A549 (cell line): Measurements from ENCODE around the gene PBXIP1. TPM values are rescaled to one million over a fixed set of nuclear protein-coding genes. Genes with fewer than 3 reads are reported as not detected.
"Not testable (repeated sequence)": the region's sequence is repeated elsewhere in the genome, so short reads cannot be mapped to it uniquely, and the experiment has no call there.

Experiments
- ATAC-seq, 2 experiments: fragments of 200-7000 bp in 1 of 2; fragments of >200 bp in 1 of 2; cut with Nextera tagmentation in 1 of 2; cut with Tn5 transposase in 1 of 2; 3 replicates each; pipeline versions ENCODE4 v1.8.0 to v1.9.1; 2018 to 2020; ENCODE audit warnings: mild to moderate bottlenecking in 1 of 2, moderate library complexity in 1 of 2
- CTCF ChIA-PET: fragments of 300-600 bp; sonication (Branson Sonifier 250); formaldehyde crosslinking; extraction: SDS; loops from one replicate; lab custom pipeline; 2021; ENCODE audit warnings: antibody characterized with exemption, inconsistent platforms; lab: Yijun Ruan, JAX
- POLR2A ChIA-PET: fragments of 350-600 bp; formaldehyde crosslinking; extraction: SDS; loops from one replicate; lab custom pipeline; 2021; ENCODE audit warnings: antibody characterized with exemption, inconsistent platforms; lab: Yijun Ruan, JAX
- DNase-seq, 2 experiments: peaks; one replicate each; pipeline versions ENCODE4 v3.0.0 to v3.0.0-alpha.2; 2011 to 2016; ENCODE audit warnings: low read depth in 1 of 2, low spot score in 1 of 2
- FAIRE-seq: peaks from 2 replicates; lab custom pipeline; 2011; peaks lifted over from hg19 to GRCh38; lab: Jason Lieb, UNC
- H3K27ac ChIP-seq, 2 experiments: fragments of >200 bp; sonication (Bioruptor Twin); formaldehyde crosslinking; 3 replicates each; pipeline ENCODE4 v1.5.1; 2016 to 2017
- H3K4me1 ChIP-seq: fragments of >200 bp; sonication (Bioruptor Twin); formaldehyde crosslinking; 3 replicates; pipeline ENCODE4 v1.6.1; 2016
- H3K4me2 ChIP-seq: fragments of >200 bp; sonication (Bioruptor Twin); formaldehyde crosslinking; 3 replicates; pipeline ENCODE4 v1.6.1; 2016
- H3K4me3 ChIP-seq: fragments of >200 bp; sonication (Bioruptor Twin); formaldehyde crosslinking; 3 replicates; pipeline ENCODE4 v1.5.1; 2016
- H3K9me3 ChIP-seq: fragments of >200 bp; sonication (Bioruptor Twin); formaldehyde crosslinking; 3 replicates; pipeline ENCODE4 v1.6.1; 2016
- BHLHE40 ChIP-seq: IDR thresholded peaks from 2 replicates; pipeline ENCODE4 v1.6.1; 2012; ENCODE audit warnings: low read depth, low read length, inconsistent platforms
- CBX2 ChIP-seq: fragments of 200-600 bp; sonication (generic); IDR thresholded peaks from 2 replicates; pipeline ENCODE4 v1.6.1; 2016; ENCODE audit warnings: low read depth, mild to moderate bottlenecking, borderline replicate concordance
- CBX8 ChIP-seq: fragments of 200-600 bp; sonication (generic); IDR thresholded peaks from 2 replicates; pipeline ENCODE4 v1.6.1; 2016
- CHD4 ChIP-seq: fragments of 200-600 bp; sonication (generic); IDR thresholded peaks from 2 replicates; pipeline ENCODE4 v1.6.1; 2016; ENCODE audit warnings: antibody characterized with exemption, mild to moderate bottlenecking, borderline replicate concordance
- EHMT2 ChIP-seq: fragments of 200-600 bp; sonication (generic); IDR thresholded peaks from 2 replicates; pipeline ENCODE4 v1.6.1; 2016; ENCODE audit warnings: antibody characterized with exemption, low read depth, mild to moderate bottlenecking, moderate library complexity
- FOSB ChIP-seq: fragments of 250-450 bp; sonication (Bioruptor Pico); IDR thresholded peaks from 2 replicates; pipeline ENCODE4 v1.5.0; 2020; ENCODE audit warnings: mild to moderate bottlenecking, moderate library complexity
- FOXS1 ChIP-seq: fragments of 250-450 bp; sonication (Bioruptor Pico); IDR thresholded peaks from 2 replicates; pipeline ENCODE4 v1.5.0; 2020; ENCODE audit warnings: mild to moderate bottlenecking, moderate library complexity
- HDAC2 ChIP-seq: fragments of 200-600 bp; sonication (generic); IDR thresholded peaks from 2 replicates; pipeline ENCODE4 v1.6.1; 2016
- HOXB5 ChIP-seq: fragments of 250-450 bp; sonication (Bioruptor Pico); IDR thresholded peaks from 2 replicates; pipeline ENCODE4 v1.5.0; 2020; ENCODE audit warnings: mild to moderate bottlenecking, moderate library complexity
- KDM5A ChIP-seq: fragments of 200-600 bp; sonication (generic); IDR thresholded peaks from 2 replicates; pipeline ENCODE4 v1.6.1; 2016; ENCODE audit warnings: antibody characterized with exemption, mild to moderate bottlenecking
- MAFK ChIP-seq: fragments of 450-650 bp; IDR thresholded peaks from 2 replicates; pipeline ENCODE4 v1.6.1; 2014; ENCODE audit not compliant: partially characterized antibody
- NPAS2 ChIP-seq: fragments of 250-450 bp; sonication (Bioruptor Pico); IDR thresholded peaks from 2 replicates; pipeline ENCODE4 v1.8.0; 2022; ENCODE audit warnings: mild to moderate bottlenecking, moderate library complexity, borderline replicate concordance
- RARB ChIP-seq: fragments of 250-450 bp; sonication (Bioruptor Pico); IDR thresholded peaks from 2 replicates; pipeline ENCODE4 v1.8.0; 2021; ENCODE audit warnings: mild to moderate bottlenecking, moderate library complexity
- RCOR1 ChIP-seq: fragments of 150-350 bp; IDR thresholded peaks from 2 replicates; pipeline ENCODE4 v1.6.1; 2014; ENCODE audit warnings: antibody characterized with exemption, low read length, low read depth
- SMC3 ChIP-seq: fragments of >200 bp; sonication (Bioruptor Twin); formaldehyde crosslinking; IDR thresholded peaks from 3 replicates; pipeline ENCODE4 v1.6.1; 2018; ENCODE audit warnings: inconsistent platforms
- TFCP2L1 ChIP-seq: fragments of 250-450 bp; sonication (Bioruptor Pico); IDR thresholded peaks from 2 replicates; pipeline ENCODE4 v1.5.0; 2021; ENCODE audit warnings: mild to moderate bottlenecking
- ZC3H11A ChIP-seq: fragments of 450-650 bp; IDR thresholded peaks from 2 replicates; pipeline ENCODE4 v1.6.1; 2014; ENCODE audit warnings: antibody characterized with exemption, mild to moderate bottlenecking
- ZNF302 ChIP-seq: fragments of 250-450 bp; sonication (Bioruptor Pico); IDR thresholded peaks from 2 replicates; pipeline ENCODE4 v1.9.0; 2021; ENCODE audit warnings: inconsistent platforms, mild to moderate bottlenecking, moderate library complexity
- WGBS: methylation state at CpG from one replicate; pipeline ENCODE4 v1.1.6; 2017; ENCODE audit errors: missing lambda C conversion rate; 5-methylcytosine and 5-hydroxymethylcytosine counted together
- polyA plus RNA-seq, 4 experiments: library from polyadenylated mRNA; depleted of rRNA in 3 of 4; stranded (reverse); fragments of >200 nt; fragmentation: RNase III in 1 of 4; extraction: RNeasy Plus Mini Kit Qiagen cat#74134 plus additional on column Dnase treatment in 1 of 4; gene quantifications; 2 replicates in 3 of 4; 3 replicates in 1 of 4; pipeline ENCODE4 v1.2.3, GENCODE V29; 2011 to 2017
- TF ChIP-seq, protein P1 (sequence below): fragments of 200-600 bp; sonication (generic); IDR thresholded peaks from 2 replicates; pipeline ENCODE4 v1.6.1; 2016; ENCODE audit warnings: antibody characterized with exemption, mild to moderate bottlenecking, moderate library complexity
- TF ChIP-seq, protein P2 (sequence below): fragments of >200 bp; sonication (Bioruptor Twin); formaldehyde crosslinking; IDR thresholded peaks from 2 replicates; pipeline ENCODE4 v1.6.1; 2016

The PBXIP1 gene
- polyA plus RNA-seq, 2 of the 4 experiments (the other 2 are of a cell fraction), result 15.0 to 20.8 TPM

DNA sequence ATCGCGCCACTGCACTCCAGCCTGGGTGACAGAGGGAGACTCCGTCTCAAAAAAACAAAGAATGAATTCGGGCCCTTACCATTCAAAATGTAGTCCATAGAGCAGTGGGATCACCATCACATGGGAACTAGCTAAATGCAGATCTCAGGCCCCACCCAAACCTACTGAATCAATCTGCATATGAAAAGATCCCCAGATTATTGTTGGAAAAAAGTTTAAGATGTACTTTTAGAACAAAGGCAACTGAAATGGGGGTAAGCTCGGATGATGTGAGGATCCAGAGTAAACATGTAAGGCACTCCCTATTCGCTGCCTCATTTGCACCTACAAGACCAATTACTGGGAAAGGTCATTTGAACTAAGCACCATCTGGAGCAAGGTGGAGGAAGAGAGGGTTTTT lies 26.4 kb upstream of the PBXIP1 start:
- Histone ChIP-seq H3K27ac (peak overlapping the region; percentile 62 to 79), H3K4me2 (peak overlapping the region; percentile 89), H3K9me3 (no peaks in the 10 kb centered on the region), H3K4me1 (peaks cover 25% of the 10 kb centered on the region), H3K4me3 (peak overlapping the region; percentile 38)
- DNase-seq, result no peak
- 78% methylated on average over 6 of the region's 6 CpGs for WGBS
- POLR2A ChIA-PET, result interaction anchor here (1.3 to 2.8 kb wide), 2 partner anchors 8 to 19 kb away, joined by 6 to 41 read pairs; partner anchors contain the start of gene CKS1B
- CTCF ChIA-PET, result interaction anchor here (0.6 to 0.7 kb wide), 2 partner anchors 133 to 429 kb away, joined by 3 read pairs; no protein-coding TSS in a partner anchor
- no peak for FAIRE-seq
- TF ChIP-seq FOSB (CRISPR knock-in tag), result no peak
- no peak for TF ChIP-seq FOXS1 (CRISPR knock-in tag)
- TF ChIP-seq EHMT2, result no peak
- no peak for TF ChIP-seq SMC3
- no peak for TF ChIP-seq TFCP2L1 (CRISPR knock-in tag)
- TF ChIP-seq HOXB5 (CRISPR knock-in tag), result no peak
- TF ChIP-seq KDM5A, result no peak
- TF ChIP-seq, protein P1, sequence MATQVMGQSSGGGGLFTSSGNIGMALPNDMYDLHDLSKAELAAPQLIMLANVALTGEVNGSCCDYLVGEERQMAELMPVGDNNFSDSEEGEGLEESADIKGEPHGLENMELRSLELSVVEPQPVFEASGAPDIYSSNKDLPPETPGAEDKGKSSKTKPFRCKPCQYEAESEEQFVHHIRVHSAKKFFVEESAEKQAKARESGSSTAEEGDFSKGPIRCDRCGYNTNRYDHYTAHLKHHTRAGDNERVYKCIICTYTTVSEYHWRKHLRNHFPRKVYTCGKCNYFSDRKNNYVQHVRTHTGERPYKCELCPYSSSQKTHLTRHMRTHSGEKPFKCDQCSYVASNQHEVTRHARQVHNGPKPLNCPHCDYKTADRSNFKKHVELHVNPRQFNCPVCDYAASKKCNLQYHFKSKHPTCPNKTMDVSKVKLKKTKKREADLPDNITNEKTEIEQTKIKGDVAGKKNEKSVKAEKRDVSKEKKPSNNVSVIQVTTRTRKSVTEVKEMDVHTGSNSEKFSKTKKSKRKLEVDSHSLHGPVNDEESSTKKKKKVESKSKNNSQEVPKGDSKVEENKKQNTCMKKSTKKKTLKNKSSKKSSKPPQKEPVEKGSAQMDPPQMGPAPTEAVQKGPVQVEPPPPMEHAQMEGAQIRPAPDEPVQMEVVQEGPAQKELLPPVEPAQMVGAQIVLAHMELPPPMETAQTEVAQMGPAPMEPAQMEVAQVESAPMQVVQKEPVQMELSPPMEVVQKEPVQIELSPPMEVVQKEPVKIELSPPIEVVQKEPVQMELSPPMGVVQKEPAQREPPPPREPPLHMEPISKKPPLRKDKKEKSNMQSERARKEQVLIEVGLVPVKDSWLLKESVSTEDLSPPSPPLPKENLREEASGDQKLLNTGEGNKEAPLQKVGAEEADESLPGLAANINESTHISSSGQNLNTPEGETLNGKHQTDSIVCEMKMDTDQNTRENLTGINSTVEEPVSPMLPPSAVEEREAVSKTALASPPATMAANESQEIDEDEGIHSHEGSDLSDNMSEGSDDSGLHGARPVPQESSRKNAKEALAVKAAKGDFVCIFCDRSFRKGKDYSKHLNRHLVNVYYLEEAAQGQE, result no peak
- no peak for TF ChIP-seq NPAS2 (CRISPR knock-in tag)
- ATAC-seq, result no peak

DNA sequence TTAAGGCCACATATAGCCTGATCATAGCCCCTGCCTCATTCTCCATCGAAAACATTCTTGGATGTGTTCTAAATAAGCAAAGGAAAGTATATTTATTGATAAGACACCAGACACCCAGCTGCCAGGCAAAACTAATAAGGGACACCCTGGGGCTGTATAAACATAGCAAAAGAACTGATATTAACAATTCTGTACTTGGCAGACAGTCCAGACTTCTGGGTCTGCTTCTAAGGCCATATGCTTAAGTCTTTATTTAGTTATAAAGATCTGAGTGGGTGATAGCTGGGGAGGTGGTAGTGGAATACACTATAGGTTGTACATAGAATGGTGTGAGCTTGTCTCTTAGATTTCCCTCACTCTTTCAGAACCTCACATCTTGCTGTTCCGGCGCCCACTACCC lies 22.5 kb upstream of the PBXIP1 start:
- 95% methylated on average over 3 of the region's 3 CpGs for WGBS
- Histone ChIP-seq H3K27ac (no peak overlapping the region), H3K4me1 (peaks cover 25% of the 10 kb centered on the region), H3K9me3 (no peaks in the 10 kb centered on the region), H3K4me2 (no peak overlapping the region), H3K4me3 (no peak overlapping the region)
- ChIA-PET CTCF (interaction anchor here (1.3 kb wide), 1 partner anchor 113 kb away, joined by 4 read pairs; no protein-coding TSS in a partner anchor), POLR2A (no interaction called here)
- no peak for DNase-seq
- ATAC-seq, result no peak
- FAIRE-seq, result no peak
- TF ChIP-seq HOXB5 (CRISPR knock-in tag) (no peak), HDAC2 (no peak), BHLHE40 (no peak), CBX2 (no peak), EHMT2 (no peak), CBX8 (no peak), TFCP2L1 (CRISPR knock-in tag) (no peak), MAFK (no peak), ZNF302 (CRISPR knock-in tag) (no peak), RCOR1 (no peak), ZC3H11A (no peak), RARB (CRISPR knock-in tag) (no peak), CHD4 (no peak)
- TF ChIP-seq, protein P2, sequence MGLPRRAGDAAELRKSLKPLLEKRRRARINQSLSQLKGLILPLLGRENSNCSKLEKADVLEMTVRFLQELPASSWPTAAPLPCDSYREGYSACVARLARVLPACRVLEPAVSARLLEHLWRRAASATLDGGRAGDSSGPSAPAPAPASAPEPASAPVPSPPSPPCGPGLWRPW, result no peak

DNA sequence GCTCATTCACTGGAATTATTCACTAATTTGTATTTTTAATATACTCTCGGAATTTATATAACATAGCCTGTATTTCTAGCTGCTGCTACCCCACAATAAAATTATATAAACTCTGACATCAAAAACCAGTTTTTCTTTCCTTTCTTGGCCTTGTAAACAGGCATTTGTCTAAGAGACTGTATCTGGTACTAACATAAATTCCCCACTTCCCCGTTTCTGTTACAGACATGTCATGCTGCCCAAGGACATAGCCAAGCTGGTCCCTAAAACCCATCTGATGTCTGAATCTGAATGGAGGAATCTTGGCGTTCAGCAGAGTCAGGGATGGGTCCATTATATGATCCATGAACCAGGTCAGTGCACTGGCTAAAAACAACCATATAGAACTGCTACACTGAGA lies 21.9 kb upstream of the PBXIP1 start:
- CTCF ChIA-PET, result interaction anchor here (1.3 kb wide), 1 partner anchor 114 kb away, joined by 4 read pairs; no protein-coding TSS in a partner anchor
- not testable (repeated sequence) for H3K9me3 ChIP-seq, H3K4me3 ChIP-seq, ATAC-seq, FAIRE-seq, DNase-seq
- Histone ChIP-seq H3K4me2 (0 out of 3 replicates have a peak overlapping the region, but pooled peaks have one; percentile 72), H3K27ac (peak overlapping the region in 1 of 2 experiments; percentile 98; a peak in 2 of 6 replicates), H3K4me1 (peaks cover 28% of the 10 kb centered on the region)
- POLR2A ChIA-PET, result interaction anchor here (0.6 kb wide), 1 partner anchor 35 kb away, joined by 12 read pairs; no protein-coding TSS in a partner anchor
- WGBS, result 69% methylated on average over 3 of the region's 3 CpGs
